ENCODE measurements around the gene SORCS2.

Gene SORCS2

GRCh38 chr4:7242766-7243165 is 50.4 kb downstream of the SORCS2 start:
- ChIA-PET POLR2A (ENCODE audit: low non-redundant PET) (no interaction called here), CTCF (no interaction called here)
- H3K27ac ChIP-seq, result no peak overlapping the region
- no peak for DNase-seq (ENCODE audit: low spot score)
- TF ChIP-seq CTCF (conservative IDR thresholded peaks at IDR 0.05; ENCODE audit: low read depth), result no peak

- no peak for TF ChIP-seq CTCF (conservative IDR thresholded peaks at IDR 0.05; ENCODE audit: low read depth)
- ChIA-PET POLR2A (ENCODE audit: low non-redundant PET) (no interaction called here), CTCF (no interaction called here)
These were observed 51.4 kb downstream of the SORCS2 start for GRCh38 chr4:7243609-7244330.

GRCh38 chr4:7244331-7244665 is 52.0 kb downstream of the SORCS2 start:
- DNase-seq (ENCODE audit: low spot score), result no peak
- ChIA-PET POLR2A (ENCODE audit: low non-redundant PET) (no interaction called here), CTCF (no interaction called here)

More at GRCh38 chr4:7243609-7244330, 51.4 kb downstream of the SORCS2 start:
- H3K27ac ChIP-seq, result no peak overlapping the region
- no peak for DNase-seq (ENCODE audit: low spot score)

GRCh38 chr4:7244751-7245320 is 52.5 kb downstream of the SORCS2 start:
- no peak for DNase-seq (ENCODE audit: low spot score)
- TF ChIP-seq CTCF (conservative IDR thresholded peaks at IDR 0.05; ENCODE audit: low read depth), result no peak
- ChIA-PET POLR2A (ENCODE audit: low non-redundant PET) (no interaction called here), CTCF (interaction anchor here (0.6 kb wide), 1 partner anchor 13 kb away, joined by 3 read pairs; no protein-coding TSS in a partner anchor)
- H3K27ac ChIP-seq, result no peak overlapping the region

More at GRCh38 chr4:7244331-7244665, 52.0 kb downstream of the SORCS2 start:
- no peak for TF ChIP-seq CTCF (conservative IDR thresholded peaks at IDR 0.05; ENCODE audit: low read depth)
- no peak overlapping the region for H3K27ac ChIP-seq

GRCh38 chr4:7247521-7247920 is 55.2 kb downstream of the SORCS2 start:
- no peak for TF ChIP-seq CTCF (conservative IDR thresholded peaks at IDR 0.05; ENCODE audit: low read depth)
- no peak for DNase-seq (ENCODE audit: low spot score)
- POLR2A ChIA-PET (ENCODE audit: low non-redundant PET), result no interaction called here
- no peak overlapping the region for H3K27ac ChIP-seq
- CTCF ChIA-PET, result no interaction called here

GRCh38 chr4:7247946-7248345 is 55.6 kb downstream of the SORCS2 start:
- ChIA-PET CTCF (no interaction called here), POLR2A (ENCODE audit: low non-redundant PET) (no interaction called here)
- TF ChIP-seq CTCF (conservative IDR thresholded peaks at IDR 0.05; ENCODE audit: low read depth), result no peak
- DNase-seq (ENCODE audit: low spot score), result no peak
- no peak overlapping the region for H3K27ac ChIP-seq

Measured in RWPE1 (cell line).